ENCODE results near the gene EAF1. TPM values are rescaled to one million over a fixed set of nuclear protein-coding genes. Genes with fewer than 3 reads are reported as not detected.
"Not testable (repeated sequence)": the region's sequence is repeated elsewhere in the genome, so short reads cannot be mapped to it uniquely, and the experiment has no call there.

EAF1 gene
- polyA plus RNA-seq, 1 donor from 2014 or later: 45.4 TPM

GRCh38 chr3:15393252-15393651 is 34.1 kb upstream of the EAF1 start:
- H4K20me1 ChIP-seq (ENCODE audit: insufficient read depth); H3K4me2 ChIP-seq (ENCODE audit: low read length); H3K27ac ChIP-seq (ENCODE audit: low read length); H3K9me3 ChIP-seq (ENCODE audit: low read length); H3K36me3 ChIP-seq (ENCODE audit: insufficient read depth, low read length); H3K9ac ChIP-seq (ENCODE audit: low read length); H3K4me3 ChIP-seq (ENCODE audit: low read length); H2AFZ ChIP-seq (ENCODE audit: low read depth, low read length); H3F3A ChIP-seq (ENCODE audit: insufficient read depth, low read length, poor library complexity, severe bottlenecking); H3K27me3 ChIP-seq (ENCODE audit: insufficient read depth, low read depth, low read length); H3K79me2 ChIP-seq (replicated peaks; ENCODE audit: insufficient read depth, low read length); H3K9me2 ChIP-seq (ENCODE audit: insufficient read depth, low read length): not testable (repeated sequence)

GRCh38 chr3:15398731-15399133 is 28.7 kb upstream of the EAF1 start:
- not testable (repeated sequence) for H2AFZ ChIP-seq (ENCODE audit: low read depth, low read length); H3K27ac ChIP-seq (ENCODE audit: low read length); H3K9me2 ChIP-seq (ENCODE audit: insufficient read depth, low read length)

GRCh38 chr3:15399970-15400369 is 27.4 kb upstream of the EAF1 start:
- Histone ChIP-seq H3K27me3 (ENCODE audit: insufficient read depth, low read depth, low read length) (no peaks in the 10 kb centered on the region), H3K4me2 (ENCODE audit: low read length) (no peak overlapping the region), H3K9ac (ENCODE audit: low read length) (no peak overlapping the region), H3K27ac (ENCODE audit: low read length) (no peak overlapping the region), H2AFZ (ENCODE audit: low read depth, low read length) (no peak overlapping the region), H3K9me2 (ENCODE audit: insufficient read depth, low read length) (no peaks in the 10 kb centered on the region), H3K9me3 (ENCODE audit: low read length) (no peaks in the 10 kb centered on the region), H3K4me3 (ENCODE audit: low read length) (no peak overlapping the region), H3K79me2 (replicated peaks; ENCODE audit: insufficient read depth, low read length) (no peaks in the 10 kb centered on the region), H3K36me3 (ENCODE audit: insufficient read depth, low read length) (no peaks in the 10 kb centered on the region), H4K20me1 (ENCODE audit: insufficient read depth) (no peaks in the 10 kb centered on the region), H3F3A (ENCODE audit: insufficient read depth, low read length, poor library complexity, severe bottlenecking) (no peaks in the 10 kb centered on the region)
- TF ChIP-seq EP300 (conservative IDR thresholded peaks at IDR 0.05; ENCODE audit: poor library complexity, severe bottlenecking): no peak
- TF ChIP-seq RAD21 (conservative IDR thresholded peaks at IDR 0.05): no peak

More at GRCh38 chr3:15398731-15399133, 28.7 kb upstream of the EAF1 start:
- not testable (repeated sequence) for H3K36me3 ChIP-seq (ENCODE audit: insufficient read depth, low read length); H4K20me1 ChIP-seq (ENCODE audit: insufficient read depth); H3K27me3 ChIP-seq (ENCODE audit: insufficient read depth, low read depth, low read length); H3K9ac ChIP-seq (ENCODE audit: low read length); H3F3A ChIP-seq (ENCODE audit: insufficient read depth, low read length, poor library complexity, severe bottlenecking); H3K4me3 ChIP-seq (ENCODE audit: low read length); H3K4me2 ChIP-seq (ENCODE audit: low read length); H3K9me3 ChIP-seq (ENCODE audit: low read length); H3K79me2 ChIP-seq (replicated peaks; ENCODE audit: insufficient read depth, low read length)

GRCh38 chr3:15401936-15402335 is 25.5 kb upstream of the EAF1 start:
- Histone ChIP-seq H3K27me3 (ENCODE audit: insufficient read depth, low read depth, low read length) (no peaks in the 10 kb centered on the region), H3K9ac (ENCODE audit: low read length) (no peak overlapping the region), H3K4me2 (ENCODE audit: low read length) (no peak overlapping the region), H3K9me3 (ENCODE audit: low read length) (no peaks in the 10 kb centered on the region), H3F3A (ENCODE audit: insufficient read depth, low read length, poor library complexity, severe bottlenecking) (no peaks in the 10 kb centered on the region), H3K36me3 (ENCODE audit: insufficient read depth, low read length) (no peaks in the 10 kb centered on the region), H3K27ac (ENCODE audit: low read length) (no peak overlapping the region), H4K20me1 (ENCODE audit: insufficient read depth) (no peaks in the 10 kb centered on the region), H3K79me2 (replicated peaks; ENCODE audit: insufficient read depth, low read length) (no peaks in the 10 kb centered on the region), H3K4me3 (ENCODE audit: low read length) (no peak overlapping the region), H2AFZ (ENCODE audit: low read depth, low read length) (no peak overlapping the region), H3K9me2 (ENCODE audit: insufficient read depth, low read length) (no peaks in the 10 kb centered on the region)
- TF ChIP-seq TAF1 (IDR thresholded peaks at IDR 0.05; ENCODE audit: low read depth): no peak
- no peak for TF ChIP-seq POLR2AphosphoS5 (IDR thresholded peaks at IDR 0.05)
- TF ChIP-seq CTCF (IDR thresholded peaks at IDR 0.05; ENCODE audit: poor library complexity, severe bottlenecking): no peak
- no peak for TF ChIP-seq SMC3 (conservative IDR thresholded peaks at IDR 0.05; ENCODE audit: poor library complexity)
- no peak for TF ChIP-seq EP300 (conservative IDR thresholded peaks at IDR 0.05; ENCODE audit: poor library complexity, severe bottlenecking)
- no peak for TF ChIP-seq RAD21 (conservative IDR thresholded peaks at IDR 0.05)
- TF ChIP-seq MXI1 (conservative IDR thresholded peaks at IDR 0.05; ENCODE audit: poor library complexity, severe bottlenecking): no peak
- TF ChIP-seq EZH2 (IDR thresholded peaks at IDR 0.05; ENCODE audit: borderline replicate concordance, insufficient read depth, low read length, poor library complexity, severe bottlenecking): no peak
- TF ChIP-seq REST (IDR thresholded peaks at IDR 0.05; ENCODE audit: borderline replicate concordance): no peak
